ENCODE measurements around the gene RNU7-1. TPM values are rescaled to one million over a fixed set of nuclear protein-coding genes. Genes with fewer than 3 reads are reported as not detected.

RNU7-1 gene
- total RNA-seq, 2 donors from 2014 or later = not detected

- H3K36me3 Mint-ChIP-seq (ENCODE audit: low read depth) = peaks cover 98% of the 10 kb centered on the region
- peak; percentile 3 for ATAC-seq (replicated peaks)
- H3K4me1 Mint-ChIP-seq = peaks cover 24% of the 10 kb centered on the region
- H3K27me3 Mint-ChIP-seq = no peaks in the 10 kb centered on the region
- peak overlapping the region; percentile 93 for H3K4me3 Mint-ChIP-seq
- H3K27ac Mint-ChIP-seq = peak overlapping the region; percentile 96
- no peaks in the 10 kb centered on the region for H3K9me3 Mint-ChIP-seq
Observed at GRCh38 chr12:6970096-6970527, 26.5 kb downstream of the RNU7-1 start.

- no peaks in the 10 kb centered on the region for H3K27me3 Mint-ChIP-seq
- H3K4me3 Mint-ChIP-seq = no peak overlapping the region
- peaks cover 98% of the 10 kb centered on the region for H3K36me3 Mint-ChIP-seq (ENCODE audit: low read depth)
- H3K4me1 Mint-ChIP-seq = peaks cover 17% of the 10 kb centered on the region
- ATAC-seq (replicated peaks) = no peak
- no peaks in the 10 kb centered on the region for H3K9me3 Mint-ChIP-seq
- peak overlapping the region; percentile 59 for H3K27ac Mint-ChIP-seq
Observed at GRCh38 chr12:6974180-6974579, 30.6 kb downstream of the RNU7-1 start.

DNA sequence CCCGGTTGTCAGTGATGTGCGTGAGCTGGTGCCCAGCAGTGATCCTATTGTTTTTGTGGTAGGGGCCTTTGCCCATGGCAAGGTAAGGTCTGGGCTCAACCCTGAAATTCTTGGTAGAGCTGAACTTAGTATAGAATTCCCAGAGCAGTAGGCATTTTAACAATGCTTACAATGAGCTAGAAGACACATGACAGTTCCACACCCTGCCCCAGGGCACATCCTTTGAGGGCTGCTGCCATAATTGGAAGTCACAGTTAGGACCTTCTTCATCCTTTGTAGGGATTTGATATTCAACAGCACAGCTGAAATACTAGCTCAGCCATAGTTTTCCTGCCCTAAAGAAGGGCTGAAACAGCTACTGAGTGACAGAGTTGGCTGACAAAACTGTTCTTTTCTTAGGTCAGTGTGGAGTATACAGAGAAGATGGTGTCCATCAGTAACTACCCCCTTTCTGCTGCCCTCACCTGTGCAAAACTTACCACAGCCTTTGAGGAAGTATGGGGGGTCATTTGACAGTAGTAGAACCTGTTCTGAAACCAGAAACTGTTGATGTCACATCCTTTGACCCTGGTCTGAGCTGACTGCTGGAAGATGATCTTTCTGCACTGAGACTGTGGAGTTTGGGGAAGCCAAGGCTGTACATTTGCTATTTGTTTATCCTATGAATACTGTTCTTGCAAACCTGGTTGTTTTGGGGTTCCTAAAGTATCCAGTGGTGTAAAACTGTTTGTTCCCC is 31.8 kb downstream of the RNU7-1 start:
- no peak for ATAC-seq (replicated peaks)
- Mint-ChIP-seq H3K36me3 (ENCODE audit: low read depth) (peaks cover 95% of the 10 kb centered on the region), H3K4me3 (no peak overlapping the region), H3K27me3 (no peaks in the 10 kb centered on the region), H3K4me1 (peaks cover 15% of the 10 kb centered on the region), H3K9me3 (no peaks in the 10 kb centered on the region), H3K27ac (peak overlapping the region; percentile 41)

DNA sequence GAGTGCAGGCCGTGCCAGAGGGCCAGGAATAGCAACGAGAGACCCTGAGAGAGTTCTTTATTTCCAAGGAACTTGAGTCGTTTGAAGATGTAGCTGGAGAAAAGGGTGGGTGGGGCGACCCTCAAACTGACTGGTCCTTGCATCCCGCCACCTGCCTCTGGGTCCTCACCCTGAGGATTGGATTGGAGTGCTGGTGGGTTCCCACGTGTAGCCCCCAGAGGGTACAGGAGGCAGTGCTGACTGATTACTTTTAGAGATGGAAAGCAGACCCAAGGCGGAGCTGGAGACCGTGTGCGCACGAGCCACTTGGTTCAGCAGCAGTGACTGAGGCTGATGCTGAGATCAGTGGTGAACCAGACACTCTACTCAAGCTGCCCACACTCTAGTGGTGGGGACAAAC is 34.0 kb downstream of the RNU7-1 start:
- ATAC-seq (replicated peaks) = no peak
- Mint-ChIP-seq H3K36me3 (ENCODE audit: low read depth) (peaks cover 97% of the 10 kb centered on the region), H3K27ac (peak overlapping the region; percentile 60), H3K4me1 (peaks cover 4% of the 10 kb centered on the region), H3K4me3 (no peak overlapping the region), H3K27me3 (no peaks in the 10 kb centered on the region), H3K9me3 (no peaks in the 10 kb centered on the region)

DNA sequence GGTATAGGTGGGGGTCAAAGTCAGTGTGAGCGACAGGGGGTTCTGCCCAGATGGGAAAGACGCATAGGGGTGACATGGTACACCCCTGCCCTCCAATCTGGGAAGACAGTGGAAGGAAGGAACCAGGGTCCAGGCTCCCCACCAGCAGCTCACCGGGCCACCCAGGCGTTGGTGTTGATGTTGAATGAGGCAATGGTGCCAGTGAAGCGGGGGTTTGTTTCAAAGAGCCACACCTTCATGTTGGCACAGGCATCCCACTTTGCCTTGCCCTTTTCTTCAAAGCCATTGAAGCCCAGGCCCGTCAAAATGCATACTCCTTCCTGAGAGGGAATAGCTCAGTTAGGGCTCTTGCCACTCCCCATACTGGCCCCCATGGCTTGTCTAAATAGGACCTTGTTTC is 34.6 kb downstream of the RNU7-1 start:
- peaks cover 97% of the 10 kb centered on the region for H3K36me3 Mint-ChIP-seq (ENCODE audit: low read depth)
- ATAC-seq (replicated peaks) = no peak
- H3K4me1 Mint-ChIP-seq = peaks cover 4% of the 10 kb centered on the region
- no peak overlapping the region for H3K4me3 Mint-ChIP-seq
- peak overlapping the region; percentile 38 for H3K27ac Mint-ChIP-seq
- H3K9me3 Mint-ChIP-seq = no peaks in the 10 kb centered on the region
- H3K27me3 Mint-ChIP-seq = no peaks in the 10 kb centered on the region

DNA sequence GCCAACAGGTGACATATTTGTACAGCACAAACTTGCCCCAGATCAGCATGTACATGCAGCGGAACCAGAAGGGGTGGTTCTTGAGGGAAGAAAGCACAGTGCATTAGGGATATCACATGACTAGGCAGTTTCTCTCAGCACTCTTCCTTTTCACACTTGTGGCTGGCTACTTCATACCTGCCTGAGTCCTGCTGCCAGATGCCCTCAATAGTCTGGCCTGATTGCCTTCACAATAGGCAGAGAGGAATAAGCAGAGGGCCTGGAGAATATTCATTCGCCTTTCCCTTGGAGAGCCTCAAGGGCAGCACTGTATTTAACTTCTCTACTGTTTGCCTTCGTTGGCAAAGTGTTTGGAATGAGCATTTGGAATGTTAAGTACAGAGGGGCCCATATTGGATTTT is 35.0 kb downstream of the RNU7-1 start:
- H3K27ac Mint-ChIP-seq = peak overlapping the region; percentile 38
- ATAC-seq (replicated peaks) = no peak
- H3K36me3 Mint-ChIP-seq (ENCODE audit: low read depth) = peaks cover 97% of the 10 kb centered on the region
- no peak overlapping the region for H3K4me3 Mint-ChIP-seq
- no peaks in the 10 kb centered on the region for H3K9me3 Mint-ChIP-seq
- H3K4me1 Mint-ChIP-seq = peaks cover 4% of the 10 kb centered on the region
- no peaks in the 10 kb centered on the region for H3K27me3 Mint-ChIP-seq

GRCh38 chr12:6979021-6979420 is 35.4 kb downstream of the RNU7-1 start:
- Mint-ChIP-seq H3K4me3 (no peak overlapping the region), H3K9me3 (no peaks in the 10 kb centered on the region), H3K27ac (peak overlapping the region; percentile 38), H3K36me3 (ENCODE audit: low read depth) (peaks cover 97% of the 10 kb centered on the region), H3K27me3 (no peaks in the 10 kb centered on the region), H3K4me1 (peaks cover 4% of the 10 kb centered on the region)
- ATAC-seq (replicated peaks) = no peak

DNA sequence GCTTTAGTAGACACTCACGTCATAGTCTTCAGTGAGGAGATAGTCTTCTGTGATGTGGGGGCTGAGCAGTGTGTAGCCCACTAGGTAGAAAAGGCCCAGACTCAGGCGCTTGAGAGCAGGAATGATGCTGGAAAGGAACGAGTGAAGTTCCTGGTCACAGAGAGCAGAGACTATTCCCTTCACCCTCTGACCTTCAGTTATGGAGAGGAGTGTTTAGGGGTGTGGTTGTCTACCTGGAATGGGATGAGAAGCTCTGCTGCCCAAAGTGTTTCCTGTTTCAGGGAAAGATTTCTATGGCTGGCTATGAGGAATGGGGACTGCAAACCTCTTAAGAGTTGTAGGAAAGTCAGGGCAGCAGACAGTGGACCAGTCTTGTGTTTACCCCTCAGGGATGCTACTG is 35.8 kb downstream of the RNU7-1 start:
- no peaks in the 10 kb centered on the region for H3K9me3 Mint-ChIP-seq
- peaks cover 4% of the 10 kb centered on the region for H3K4me1 Mint-ChIP-seq
- H3K36me3 Mint-ChIP-seq (ENCODE audit: low read depth) = peaks cover 97% of the 10 kb centered on the region
- no peaks in the 10 kb centered on the region for H3K27me3 Mint-ChIP-seq
- H3K27ac Mint-ChIP-seq = peak overlapping the region; percentile 38
- H3K4me3 Mint-ChIP-seq = no peak overlapping the region
- ATAC-seq (replicated peaks) = no peak

- Mint-ChIP-seq H3K36me3 (ENCODE audit: low read depth) (peaks cover 95% of the 10 kb centered on the region), H3K27me3 (no peaks in the 10 kb centered on the region), H3K27ac (no peak overlapping the region), H3K4me3 (no peak overlapping the region), H3K9me3 (no peaks in the 10 kb centered on the region), H3K4me1 (peaks cover 4% of the 10 kb centered on the region)
- no peak for ATAC-seq (replicated peaks)
Observed at GRCh38 chr12:6980075-6980474, 36.5 kb downstream of the RNU7-1 start.

DNA sequence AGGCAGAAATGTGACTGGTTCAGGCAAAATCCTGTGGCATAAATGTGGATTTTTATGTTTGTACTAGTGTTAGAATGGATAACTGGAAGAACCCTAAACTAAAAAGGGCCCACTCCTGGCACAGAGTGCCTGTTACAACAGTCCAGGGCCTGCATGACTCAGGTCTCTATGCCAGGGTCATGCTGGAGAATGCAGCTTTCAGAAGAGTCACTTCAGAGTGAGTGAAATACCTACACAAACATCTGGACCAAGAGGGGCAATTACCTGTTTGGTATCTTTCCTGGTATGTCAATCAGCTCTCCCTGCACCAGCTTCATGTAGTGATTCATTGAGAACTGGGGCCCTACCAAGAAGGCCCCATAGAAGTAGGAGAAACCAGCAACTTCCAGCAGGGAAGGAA is 37.1 kb downstream of the RNU7-1 start:
- no peak overlapping the region for H3K4me3 Mint-ChIP-seq
- peaks cover 88% of the 10 kb centered on the region for H3K36me3 Mint-ChIP-seq (ENCODE audit: low read depth)
- H3K27me3 Mint-ChIP-seq = no peaks in the 10 kb centered on the region
- H3K27ac Mint-ChIP-seq = no peak overlapping the region
- H3K9me3 Mint-ChIP-seq = no peaks in the 10 kb centered on the region
- H3K4me1 Mint-ChIP-seq = peaks cover 4% of the 10 kb centered on the region
- no peak for ATAC-seq (replicated peaks)

DNA sequence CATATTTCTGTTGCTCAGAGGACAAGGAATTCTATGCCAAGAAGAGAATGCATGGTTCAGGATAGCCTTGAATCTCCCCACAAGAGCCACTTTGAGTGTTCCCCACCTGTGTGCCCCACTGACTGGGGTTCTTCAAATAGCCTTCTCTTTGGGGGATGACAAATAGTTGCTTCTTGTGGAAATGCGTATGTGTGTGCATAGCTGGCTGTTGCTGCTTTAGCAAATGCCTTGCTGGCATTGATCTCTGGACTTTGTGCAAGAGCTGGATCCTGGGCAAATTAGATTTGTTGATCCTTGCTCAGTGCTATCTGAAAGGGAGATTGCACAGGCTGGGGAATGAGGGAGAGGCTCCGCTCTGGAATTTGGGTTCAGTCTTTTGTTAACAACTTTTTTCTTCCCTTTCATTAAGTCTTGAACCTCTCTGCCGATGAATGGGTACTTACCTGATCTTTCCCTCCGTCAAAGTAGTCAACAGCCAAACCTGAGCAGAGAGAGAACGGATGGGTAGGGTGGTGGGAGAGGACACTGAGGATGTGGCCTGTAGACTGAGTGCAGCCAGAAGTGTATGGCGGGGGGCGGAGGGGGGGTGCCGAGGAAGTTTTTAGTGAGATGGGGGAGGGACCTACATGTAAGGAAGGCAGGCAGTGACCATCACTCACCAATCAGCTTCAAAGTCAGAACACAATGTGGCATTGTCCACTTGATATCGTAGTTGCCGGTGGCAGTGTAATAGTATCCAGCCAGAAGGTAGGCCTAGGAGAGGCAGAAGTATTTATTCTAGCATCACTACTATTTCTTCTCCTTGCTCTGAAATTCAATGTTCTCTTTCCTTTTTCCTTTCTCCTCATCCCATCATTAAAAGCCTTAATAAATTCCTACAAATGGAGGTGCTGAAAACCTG is 37.8 kb downstream of the RNU7-1 start:
- H3K36me3 Mint-ChIP-seq (ENCODE audit: low read depth) = peaks cover 82% of the 10 kb centered on the region
- no peak overlapping the region for H3K4me3 Mint-ChIP-seq
- H3K27ac Mint-ChIP-seq = no peak overlapping the region
- no peak for ATAC-seq (replicated peaks)
- no peaks in the 10 kb centered on the region for H3K27me3 Mint-ChIP-seq
- H3K9me3 Mint-ChIP-seq = no peaks in the 10 kb centered on the region
- peaks cover 4% of the 10 kb centered on the region for H3K4me1 Mint-ChIP-seq

DNA sequence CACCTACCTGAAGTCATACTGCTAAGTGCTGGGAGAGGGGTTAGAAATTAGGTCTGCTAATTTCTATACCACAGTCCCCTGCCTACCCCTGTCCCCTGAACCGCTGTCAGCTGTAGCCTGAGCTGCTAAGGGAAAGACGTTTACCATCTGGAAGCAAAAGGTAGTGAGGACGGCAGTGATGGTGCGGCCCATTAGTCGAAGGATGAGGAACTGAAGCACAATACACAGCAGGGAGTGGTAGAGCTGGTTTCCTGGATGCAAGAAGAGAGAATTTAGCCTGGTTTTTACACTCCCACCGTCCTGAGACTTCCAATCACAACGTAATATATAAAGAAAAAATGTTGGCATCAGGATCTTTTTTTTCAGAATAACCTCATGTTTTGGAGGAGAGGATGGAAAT is 38.9 kb downstream of the RNU7-1 start:
- Mint-ChIP-seq H3K4me1 (peaks cover 4% of the 10 kb centered on the region), H3K36me3 (ENCODE audit: low read depth) (peaks cover 78% of the 10 kb centered on the region), H3K27me3 (no peaks in the 10 kb centered on the region), H3K4me3 (no peak overlapping the region), H3K27ac (no peak overlapping the region), H3K9me3 (no peaks in the 10 kb centered on the region)
- ATAC-seq (replicated peaks) = no peak

GRCh38 chr12:6987956-6988553 is 44.4 kb downstream of the RNU7-1 start:
- no peaks in the 10 kb centered on the region for H3K27me3 Mint-ChIP-seq
- no peak overlapping the region for H3K4me3 Mint-ChIP-seq
- H3K4me1 Mint-ChIP-seq = no peaks in the 10 kb centered on the region
- H3K36me3 Mint-ChIP-seq (ENCODE audit: low read depth) = peaks cover 60% of the 10 kb centered on the region
- H3K9me3 Mint-ChIP-seq = no peaks in the 10 kb centered on the region
- no peak overlapping the region for H3K27ac Mint-ChIP-seq
- ATAC-seq (replicated peaks) = no peak
